H1 (cell line): Measurements from ENCODE around the gene SNX19. TPM values are rescaled to one million over a fixed set of nuclear protein-coding genes. Genes with fewer than 3 reads are reported as not detected.

Experiments used
- CTCF ChIA-PET: fragments of 300-600 bp; sonication (Branson Sonifier 250); formaldehyde crosslinking; loops from one replicate; lab custom pipeline; 2021; ENCODE audit not compliant: partially characterized antibody; lab: Charles Lee
- POLR2A ChIA-PET: fragments of 300-600 bp; sonication (Branson Sonifier 250); formaldehyde crosslinking; loops from one replicate; lab custom pipeline; 2021; ENCODE audit warnings: inconsistent platforms; ENCODE audit not compliant: partially characterized antibody; lab: Charles Lee
- DNase-seq, 2 experiments: peaks; one replicate each; pipeline versions ENCODE4 v3.0.0 to v3.0.0-alpha.2; 2010 to 2022; ENCODE audit warnings: low spot score in 2 of 2, low read depth in 1 of 2, mixed read lengths in 1 of 2
- FAIRE-seq: peaks from 2 replicates; lab custom pipeline; 2011; peaks lifted over from hg19 to GRCh38; lab: Jason Lieb, UNC
- H2AFZ ChIP-seq: 2 replicates; pipeline ENCODE4 v1.8.1; 2012; ENCODE audit warnings: low read length, inconsistent platforms
- H2AK5ac ChIP-seq: 2 replicates; pipeline ENCODE4 v1.6.1; 2013; ENCODE audit warnings: low read depth, low read length
- H2BK120ac ChIP-seq: replicated peaks from 2 replicates; pipeline ENCODE3; 2013; ENCODE audit warnings: low read depth, low read length, inconsistent platforms
- H2BK12ac ChIP-seq: 2 replicates; pipeline ENCODE4 v1.6.1; 2013; ENCODE audit warnings: low read depth, low read length
- H2BK15ac ChIP-seq: 2 replicates; pipeline ENCODE4 v1.6.1; 2013; ENCODE audit warnings: low read length
- H2BK20ac ChIP-seq: 2 replicates; pipeline ENCODE4 v1.6.1; 2013; ENCODE audit warnings: low read length
- H2BK5ac ChIP-seq: 2 replicates; pipeline ENCODE4 v1.6.1; 2013; ENCODE audit warnings: low read depth, low read length
- H3K14ac ChIP-seq: 2 replicates; pipeline ENCODE4 v1.6.1; 2013; ENCODE audit warnings: inconsistent platforms; ENCODE audit not compliant: insufficient read length
- H3K18ac ChIP-seq: 2 replicates; pipeline ENCODE4 v1.6.1; 2013; ENCODE audit warnings: low read length; ENCODE audit errors: extremely low read depth
- H3K23ac ChIP-seq: 2 replicates; pipeline ENCODE4 v1.6.1; 2013; ENCODE audit warnings: inconsistent platforms; ENCODE audit not compliant: insufficient read length
- H3K23me2 ChIP-seq: 2 replicates; pipeline ENCODE4 v1.6.1; 2013; ENCODE audit warnings: low read depth, low read length
- H3K27ac ChIP-seq: 2 replicates; pipeline ENCODE4 v1.6.1; 2011; ENCODE audit warnings: low read depth, low read length, inconsistent platforms
- H3K27me3 ChIP-seq, 4 experiments: replicated peaks in 1 of 4; 1 replicate in 1 of 4; 2 replicates in 3 of 4; pipeline versions ENCODE4 v1.6.1 to v1.8.1; 2011 to 2013; ENCODE audit warnings: low read length in 3 of 4, mild to moderate bottlenecking in 3 of 4, inconsistent platforms in 2 of 4, mixed read lengths in 2 of 4, moderate library complexity in 1 of 4; ENCODE audit not compliant: control insufficient read depth in 3 of 4, insufficient read depth in 3 of 4; ENCODE audit errors: extremely low read depth in 1 of 4
- H3K36me3 ChIP-seq, 4 experiments: 2 replicates each; pipeline versions ENCODE4 v1.6.1 to v1.8.1; 2011 to 2013; ENCODE audit warnings: mild to moderate bottlenecking in 4 of 4, low read length in 3 of 4, moderate library complexity in 2 of 4, control low read depth in 1 of 4, inconsistent platforms in 1 of 4; ENCODE audit not compliant: insufficient read depth in 4 of 4, control insufficient read depth in 2 of 4
- H3K4ac ChIP-seq: replicated peaks from 2 replicates; pipeline ENCODE3; 2013; ENCODE audit warnings: low read length, low read depth, mixed read lengths, inconsistent platforms; ENCODE audit not compliant: insufficient read length
- H3K4me1 ChIP-seq, 4 experiments: replicated peaks in 1 of 4; 1 replicate in 1 of 4; 2 replicates in 3 of 4; pipeline versions ENCODE4 v1.6.1 to v1.8.1; 2011 to 2013; ENCODE audit warnings: low read length in 3 of 4, inconsistent platforms in 2 of 4, mixed read lengths in 1 of 4; ENCODE audit not compliant: insufficient read depth in 4 of 4, control insufficient read depth in 3 of 4
- H3K4me2 ChIP-seq, 2 experiments: 2 replicates each; pipeline versions ENCODE4 v1.6.1 to v1.8.1; 2011 to 2013; ENCODE audit warnings: low read depth in 2 of 2, low read length in 2 of 2, control low read depth in 1 of 2, inconsistent platforms in 1 of 2, mild to moderate bottlenecking in 1 of 2; ENCODE audit not compliant: insufficient read depth in 1 of 2
- H3K4me3 ChIP-seq, 4 experiments: fragments of 200-600, 300-600 bp in 1 of 4; sonication (generic), shearing (Covaris generic), sonication (Bioruptor Twin) in 1 of 4; 2 replicates each; pipeline versions ENCODE4 v1.5.1 to v1.8.1; 2011 to 2016; ENCODE audit warnings: low read length in 4 of 4, low read depth in 3 of 4, control low read depth in 2 of 4, inconsistent platforms in 2 of 4, mild to moderate bottlenecking in 2 of 4, mixed read lengths in 1 of 4, moderate library complexity in 1 of 4; ENCODE audit not compliant: insufficient read depth in 2 of 4; ENCODE audit errors: extremely low read depth in 1 of 4
- H3K56ac ChIP-seq: replicated peaks from 2 replicates; pipeline ENCODE3; 2013; ENCODE audit warnings: low read depth, mild to moderate bottlenecking, mixed read lengths, low read length, inconsistent platforms; ENCODE audit not compliant: insufficient read length
- H3K79me1 ChIP-seq: 2 replicates; pipeline ENCODE4 v1.6.1; 2013; ENCODE audit warnings: low read depth, low read length, control low read depth
- H3K79me2 ChIP-seq, 2 experiments: 2 replicates each; pipeline versions ENCODE4 v1.6.1 to v1.8.1; 2012 to 2013; ENCODE audit warnings: low read length in 2 of 2, mild to moderate bottlenecking in 2 of 2, inconsistent platforms in 1 of 2; ENCODE audit not compliant: insufficient read depth in 2 of 2, control insufficient read depth in 1 of 2
- H3K9ac ChIP-seq, 4 experiments: replicated peaks in 1 of 4; 1 replicate in 1 of 4; 2 replicates in 3 of 4; pipeline versions ENCODE4 v1.6.1 to v1.8.1; 2011 to 2013; ENCODE audit warnings: low read depth in 3 of 4, low read length in 3 of 4, control low read depth in 2 of 4, mild to moderate bottlenecking in 2 of 4, moderate library complexity in 2 of 4, inconsistent platforms in 1 of 4; ENCODE audit errors: extremely low read depth in 1 of 4
- H3K9me3 ChIP-seq, 2 experiments: 2 replicates each; pipeline versions ENCODE4 v1.6.1 to v1.8.1; 2012 to 2013; ENCODE audit warnings: mild to moderate bottlenecking in 2 of 2, moderate library complexity in 2 of 2, control low read depth in 1 of 2, inconsistent platforms in 1 of 2, low read depth in 1 of 2, low read length in 1 of 2, mixed read lengths in 1 of 2; ENCODE audit not compliant: insufficient read depth in 2 of 2
- H4K20me1 ChIP-seq, 2 experiments: replicated peaks in 1 of 2; 2 replicates each; pipeline versions ENCODE3 to v1.8.1; 2011 to 2013; ENCODE audit warnings: inconsistent platforms in 2 of 2, low read length in 2 of 2, mild to moderate bottlenecking in 1 of 2; ENCODE audit not compliant: insufficient read depth in 2 of 2, control insufficient read depth in 1 of 2
- H4K5ac ChIP-seq: 2 replicates; pipeline ENCODE4 v1.6.1; 2013; ENCODE audit warnings: low read length, low read depth, mixed read lengths, inconsistent platforms; ENCODE audit not compliant: insufficient read length
- H4K8ac ChIP-seq: 2 replicates; pipeline ENCODE4 v1.8.0; 2013; ENCODE audit warnings: mild to moderate bottlenecking, moderate library complexity, low read length, inconsistent platforms; ENCODE audit not compliant: insufficient read depth; ENCODE audit errors: extremely low read depth
- H4K91ac ChIP-seq: replicated peaks from 2 replicates; pipeline ENCODE3; 2013; ENCODE audit warnings: low read length, mixed read lengths, inconsistent platforms; ENCODE audit not compliant: insufficient read length
- CREB1 ChIP-seq: IDR thresholded peaks from 2 replicates; pipeline ENCODE4 v1.6.1; 2012; ENCODE audit warnings: inconsistent platforms
- SRF ChIP-seq: IDR thresholded peaks from 2 replicates; pipeline ENCODE4 v1.6.1; 2011; ENCODE audit warnings: mild to moderate bottlenecking, low read depth, low read length, moderate library complexity
- USF2 ChIP-seq: IDR thresholded peaks from 2 replicates; pipeline ENCODE4 v1.6.1; 2011; ENCODE audit warnings: low read length, improper control_type of control experiment
- ZNF274 ChIP-seq: IDR thresholded peaks from 2 replicates; pipeline ENCODE4 v1.7.0; 2012; ENCODE audit warnings: low read length, borderline replicate concordance; ENCODE audit errors: extremely low read depth
- WGBS, 2 experiments: shearing (Covaris generic) in 1 of 2; methylation state at CpG; one replicate each; pipeline versions ENCODE4 v1.1.6 to v1.1.7; 2013 to 2015; ENCODE audit warnings: low lambda C conversion rate in 2 of 2, mixed read lengths in 2 of 2, inconsistent platforms in 1 of 2, low coverage in 1 of 2, missing lambda C conversion rate in 1 of 2; ENCODE audit not compliant: insufficient replicate concordance in 2 of 2, insufficient coverage in 1 of 2, insufficient read length in 1 of 2; ENCODE audit errors: extremely low coverage in 1 of 2, missing lambda C conversion rate in 1 of 2; 5-methylcytosine and 5-hydroxymethylcytosine counted together
- polyA plus RNA-seq, 7 experiments: library from polyadenylated mRNA; depleted of rRNA in 3 of 7; stranded (reverse) in 5 of 7; unstranded in 2 of 7; fragments of >200 nt in 5 of 7; fragments of 200-250 nt in 2 of 7; gene quantifications; 1 replicate in 5 of 7; 2 replicates in 1 of 7; 4 replicates in 1 of 7; pipeline versions ENCODE4 v1.2.1 to v1.2.3, GENCODE V29; 2011 to 2013; ENCODE audit warnings: missing spikeins in 2 of 7, mixed read lengths in 2 of 7
- total RNA-seq: library from RNA; stranded (reverse); fragmentation: NEBNext Ultra II Directional; extraction: Animal tissue kit (Norgen Biotek cat#: 25700); gene quantifications from 2 replicates; pipeline ENCODE4 v1.2.1, GENCODE V29; 2021

SNX19 gene
- total and polyA plus RNA-seq, 2 of the 8 experiments (the other 6 are each of a cell fraction or from before 2014, with no cell fraction given) = 15.0 to 25.2 TPM

GRCh38 chr11:130912552-130912951 is 3.7 kb downstream of the SNX19 start:
- no peak for TF ChIP-seq ZNF274
- TF ChIP-seq SRF = no peak
- no peak for TF ChIP-seq CREB1
- TF ChIP-seq USF2 = no peak
- CTCF ChIA-PET = interaction anchor here (1.0 kb wide), 1 partner anchor 18 kb away, joined by 3 read pairs; no protein-coding TSS in a partner anchor
- WGBS, 2 experiments = 92% methylated on average over 6 of the region's 6 CpGs; no CpG with 5 or more reads in 1 of the 2 experiments

More at GRCh38 chr11:130912552-130912951, 3.7 kb downstream of the SNX19 start:
- H3K14ac ChIP-seq = no peak overlapping the region
- no peak overlapping the region for H3K56ac ChIP-seq
- H3K4me2 ChIP-seq = no peak overlapping the region
- H2BK15ac ChIP-seq = no peak overlapping the region
- no peak overlapping the region for H2BK120ac ChIP-seq
- peaks cover 0 to 4% of the 10 kb centered on the region in 2 experiments; a peak in 1 of 4 replicates for H3K79me2 ChIP-seq
- H2AFZ ChIP-seq = no peak overlapping the region
- H2BK20ac ChIP-seq = no peak overlapping the region
- no peak overlapping the region for H2AK5ac ChIP-seq
- POLR2A ChIA-PET = no interaction called here
- H4K8ac ChIP-seq = no peak overlapping the region
- peaks cover 7% of the 10 kb centered on the region; the same call in 1 of the 2 replicates for H3K23me2 ChIP-seq
- H3K23ac ChIP-seq = no peak overlapping the region
- H4K5ac ChIP-seq = no peak overlapping the region
- DNase-seq = no peak
- no peak overlapping the region for H3K9ac ChIP-seq
- H3K4me1 ChIP-seq = peaks cover 0 to 7% (median 3%) of the 10 kb centered on the region in 4 experiments; a peak in 5 of 7 replicates
- H3K4ac ChIP-seq = no peak overlapping the region
- H3K27me3 ChIP-seq = peaks cover 0 to 9% (median 5%) of the 10 kb centered on the region in 4 experiments; a peak in 6 of 7 replicates
- H3K79me1 ChIP-seq = peaks cover 7% of the 10 kb centered on the region; the same call in 1 of the 2 replicates
- H2BK5ac ChIP-seq = no peak overlapping the region
- no peak overlapping the region for H3K4me3 ChIP-seq
- H3K9me3 ChIP-seq = no peaks in the 10 kb centered on the region
- H4K20me1 ChIP-seq = peaks cover 0 to 3% of the 10 kb centered on the region in 2 experiments
- H3K18ac ChIP-seq = no peak overlapping the region
- no peak for FAIRE-seq
- H4K91ac ChIP-seq = no peak overlapping the region
- H3K36me3 ChIP-seq = peaks cover 3 to 23% (median 17%) of the 10 kb centered on the region in 4 experiments; a peak in 6 of 8 replicates
- H3K27ac ChIP-seq = no peak overlapping the region
- H2BK12ac ChIP-seq = no peak overlapping the region
